ENCODE data around the gene TNIK.

- TF ChIP-seq EZH2 (IDR thresholded peaks at IDR 0.05; ENCODE audit: borderline replicate concordance, low read depth, low read length, poor library complexity, severe bottlenecking) (no peak), CTCF (conservative IDR thresholded peaks at IDR 0.05; ENCODE audit: low read depth, low read length) (no peak)
Measured at GRCh38 chr3:171023566-171023965, 436.6 kb downstream of the TNIK start.

All from A673 (cell line).